H9 (cell line): Measurements from ENCODE around the gene COPRS. TPM values are rescaled to one million over a fixed set of nuclear protein-coding genes. Genes with fewer than 3 reads are reported as not detected.

Experiments
- DNase-seq: peaks from one replicate; pipeline ENCODE4 v3.0.0-alpha.2; 2017
- H2AFZ ChIP-seq: one replicate; pipeline ENCODE4 v1.6.1; 2013; ENCODE audit warnings: mild to moderate bottlenecking, low read length, control low read depth, moderate library complexity
- H2AK5ac ChIP-seq: 2 replicates; pipeline ENCODE4 v1.6.1; 2013; ENCODE audit warnings: low read length, control low read depth, mixed read lengths; ENCODE audit not compliant: insufficient read length
- H2BK120ac ChIP-seq: one replicate; pipeline ENCODE4 v1.6.1; 2013; ENCODE audit warnings: low read depth, mild to moderate bottlenecking, low read length, control low read depth, inconsistent platforms; ENCODE audit not compliant: poor library complexity, severe bottlenecking
- H2BK12ac ChIP-seq: 2 replicates; pipeline ENCODE4 v1.6.1; 2013; ENCODE audit warnings: low read length, control low read depth, mixed read lengths, low read depth; ENCODE audit not compliant: insufficient read length
- H2BK15ac ChIP-seq: 2 replicates; pipeline ENCODE4 v1.6.1; 2013; ENCODE audit warnings: low read depth, low read length, control low read depth
- H2BK20ac ChIP-seq: one replicate; pipeline ENCODE4 v1.6.1; 2013; ENCODE audit warnings: low read depth, mild to moderate bottlenecking, low read length, control low read depth, inconsistent platforms; ENCODE audit not compliant: poor library complexity, severe bottlenecking
- H2BK5ac ChIP-seq: 2 replicates; pipeline ENCODE4 v1.6.1; 2013; ENCODE audit warnings: low read length, control low read depth, mixed read lengths; ENCODE audit not compliant: insufficient read length
- H3K14ac ChIP-seq: 2 replicates; pipeline ENCODE4 v1.6.1; 2013; ENCODE audit warnings: low read length, control low read depth; ENCODE audit not compliant: insufficient read depth
- H3K18ac ChIP-seq: 2 replicates; pipeline ENCODE4 v1.6.1; 2013; ENCODE audit warnings: low read depth, mild to moderate bottlenecking, mixed read lengths, low read length, control low read depth; ENCODE audit not compliant: insufficient read length
- H3K23ac ChIP-seq: 2 replicates; pipeline ENCODE4 v1.6.1; 2013; ENCODE audit warnings: low read length, control low read depth, mixed read lengths, low read depth; ENCODE audit not compliant: insufficient read length
- H3K23me2 ChIP-seq: 2 replicates; pipeline ENCODE4 v1.6.1; 2013; ENCODE audit warnings: low read depth, mild to moderate bottlenecking, mixed read lengths, low read length, control low read depth; ENCODE audit not compliant: insufficient read length, poor library complexity, severe bottlenecking
- H3K27ac ChIP-seq: 2 replicates; pipeline ENCODE4 v1.5.1; 2013; ENCODE audit warnings: low read length, control low read depth, mixed read lengths, low read depth; ENCODE audit not compliant: insufficient read length
- H3K27me3 ChIP-seq: 2 replicates; pipeline ENCODE4 v1.6.1; 2013; ENCODE audit warnings: low read length, control low read depth, inconsistent platforms; ENCODE audit not compliant: insufficient read depth
- H3K4ac ChIP-seq: 2 replicates; pipeline ENCODE4 v1.6.1; 2013; ENCODE audit warnings: low read depth, mild to moderate bottlenecking, control low read depth, inconsistent platforms, low read length, moderate library complexity
- H3K4me1 ChIP-seq: 2 replicates; pipeline ENCODE4 v1.6.1; 2013; ENCODE audit warnings: low read length, control low read depth, inconsistent platforms; ENCODE audit not compliant: insufficient read depth
- H3K4me2 ChIP-seq: 2 replicates; pipeline ENCODE4 v1.6.1; 2013; ENCODE audit warnings: low read length, control low read depth, mixed read lengths; ENCODE audit not compliant: insufficient read length, insufficient read depth
- H3K56ac ChIP-seq: 2 replicates; pipeline ENCODE4 v1.6.1; 2013; ENCODE audit warnings: low read depth, mild to moderate bottlenecking, mixed read lengths, low read length, control low read depth; ENCODE audit not compliant: insufficient read length
- H3K79me1 ChIP-seq: 2 replicates; pipeline ENCODE4 v1.6.1; 2013; ENCODE audit warnings: low read depth, mild to moderate bottlenecking, moderate library complexity, low read length, control low read depth, inconsistent platforms; ENCODE audit not compliant: insufficient read depth, poor library complexity, severe bottlenecking
- H3K79me2 ChIP-seq: 2 replicates; pipeline ENCODE4 v1.6.1; 2013; ENCODE audit warnings: low read length, control low read depth, inconsistent platforms; ENCODE audit not compliant: insufficient read depth
- H3K9ac ChIP-seq: 2 replicates; pipeline ENCODE4 v1.6.1; 2013; ENCODE audit warnings: low read length, control low read depth, mixed read lengths; ENCODE audit not compliant: insufficient read length; ENCODE audit errors: extremely low read depth
- H3K9me3 ChIP-seq: one replicate; pipeline ENCODE4 v1.6.1; 2013; ENCODE audit warnings: low read depth, low read length, inconsistent platforms; ENCODE audit not compliant: control insufficient read depth
- H3T11ph ChIP-seq: one replicate; pipeline ENCODE4 v1.6.1; 2013; ENCODE audit warnings: mild to moderate bottlenecking, low read length, control low read depth, inconsistent platforms
- H4K20me1 ChIP-seq: one replicate; pipeline ENCODE4 v1.6.1; 2013; ENCODE audit not compliant: control insufficient read depth, insufficient read length, insufficient read depth
- H4K5ac ChIP-seq: 2 replicates; pipeline ENCODE4 v1.6.1; 2013; ENCODE audit warnings: low read depth, mild to moderate bottlenecking, mixed read lengths, low read length, control low read depth; ENCODE audit not compliant: insufficient read length
- H4K8ac ChIP-seq: replicated peaks from 2 replicates; pipeline ENCODE4 v1.6.1; 2013; ENCODE audit warnings: low read length, control low read depth, mixed read lengths, low read depth; ENCODE audit not compliant: insufficient read length
- H4K91ac ChIP-seq: 2 replicates; pipeline ENCODE4 v1.6.1; 2013; ENCODE audit warnings: low read depth, mild to moderate bottlenecking, moderate library complexity, mixed read lengths, low read length, control low read depth; ENCODE audit not compliant: insufficient read length
- H3K27ac Mint-ChIP-seq, 3 experiments: 2 replicates in 2 of 3; 3 replicates in 1 of 3; pipeline ENCODE4 v1.8.0; 2020 to 2021; ENCODE audit warnings: mixed read lengths in 3 of 3, mild to moderate bottlenecking in 1 of 3, moderate library complexity in 1 of 3
- H3K27me3 Mint-ChIP-seq: 2 replicates; pipeline ENCODE4 v1.8.0; 2021; ENCODE audit warnings: low read depth, mild to moderate bottlenecking, moderate library complexity, mixed read lengths
- H3K36me3 Mint-ChIP-seq, 3 experiments: 2 replicates in 2 of 3; 3 replicates in 1 of 3; pipeline ENCODE4 v1.8.0; 2020 to 2021; ENCODE audit warnings: low read depth in 3 of 3, mixed read lengths in 3 of 3; ENCODE audit not compliant: insufficient read depth in 1 of 3
- H3K4me1 Mint-ChIP-seq, 2 experiments: 2 replicates each; pipeline ENCODE4 v1.8.0; 2020; ENCODE audit warnings: mixed read lengths in 2 of 2
- H3K4me3 Mint-ChIP-seq, 2 experiments: 2 replicates in 1 of 2; 3 replicates in 1 of 2; pipeline ENCODE4 v1.8.0; 2020 to 2021; ENCODE audit warnings: mild to moderate bottlenecking in 2 of 2, mixed read lengths in 2 of 2, moderate library complexity in 1 of 2
- H3K9me3 Mint-ChIP-seq, 2 experiments: 2 replicates in 1 of 2; 3 replicates in 1 of 2; pipeline ENCODE4 v1.8.0; 2020; ENCODE audit warnings: mild to moderate bottlenecking in 2 of 2, mixed read lengths in 2 of 2, moderate library complexity in 1 of 2
- CTCF ChIP-seq: fragments of 200-600 bp; sonication (generic); conservative IDR thresholded peaks from 3 replicates; pipeline ENCODE4 v1.8.0; 2021; ENCODE audit warnings: antibody characterized with exemption, mild to moderate bottlenecking
- WGBS: extraction: QIAGEN DNeasy Blood & Tissue Kit; methylation state at CpG from one replicate; pipeline ENCODE4 v1.1.7; 2013; ENCODE audit warnings: missing lambda C conversion rate, low lambda C conversion rate, mixed read lengths; ENCODE audit not compliant: insufficient read length; ENCODE audit errors: extremely low coverage; 5-methylcytosine and 5-hydroxymethylcytosine counted together
- total RNA-seq: library from RNA; stranded (reverse); gene quantifications from 2 replicates; pipeline ENCODE4 v1.2.1, GENCODE V29; 2021

Gene COPRS
- total RNA-seq, 1 experiment from 2014 or later: 43.8 TPM

GRCh38 chr17:31820691-31821435 is 38.2 kb downstream of the COPRS start:
- Histone ChIP-seq H3T11ph (no peak overlapping the region), H3K79me2 (no peaks in the 10 kb centered on the region), H3K9ac (no peak overlapping the region), H3K27me3 (no peaks in the 10 kb centered on the region), H2BK20ac (no peak overlapping the region), H2BK5ac (no peak overlapping the region), H2AK5ac (no peak overlapping the region), H3K18ac (no peak overlapping the region), H3K4ac (no peak overlapping the region), H3K56ac (no peak overlapping the region), H3K4me1 (no peaks in the 10 kb centered on the region), H3K14ac (no peak overlapping the region), H4K91ac (no peak overlapping the region), H2AFZ (no peak overlapping the region), H3K23ac (no peak overlapping the region), H2BK12ac (no peak overlapping the region), H2BK120ac (no peak overlapping the region), H3K4me2 (no peak overlapping the region), H3K23me2 (no peaks in the 10 kb centered on the region), H2BK15ac (no peak overlapping the region), H3K9me3 (no peaks in the 10 kb centered on the region), H4K20me1 (no peaks in the 10 kb centered on the region), H3K79me1 (no peaks in the 10 kb centered on the region), H3K27ac (no peak overlapping the region), H4K5ac (no peak overlapping the region), H4K8ac (peak overlapping the region; percentile 93)
- H3K27ac Mint-ChIP-seq: no peak overlapping the region
- no peaks in the 10 kb centered on the region for H3K4me1 Mint-ChIP-seq
- H3K4me3 Mint-ChIP-seq: no peak overlapping the region
- no CpG with 5 or more reads among the region's 5 CpGs for WGBS
- no peak for DNase-seq
- no peaks in the 10 kb centered on the region for H3K9me3 Mint-ChIP-seq
- H3K27me3 Mint-ChIP-seq: no peaks in the 10 kb centered on the region
- no peaks in the 10 kb centered on the region for H3K36me3 Mint-ChIP-seq
- TF ChIP-seq CTCF: no peak
